HepG2 (cell line): ENCODE data around the gene PRKN. TPM values are rescaled to one million over a fixed set of nuclear protein-coding genes. Genes with fewer than 3 reads are reported as not detected.

Experiments used
- ATAC-seq: fragments of 200-7000 bp; cut with Tn5 transposase; 3 replicates; pipeline ENCODE4 v1.9.1; 2020; ENCODE audit warnings: mild to moderate bottlenecking, moderate library complexity
- BruUV-seq: library from RNA; stranded (reverse); fragments of 400-500 nt; replicated peaks from 2 replicates; lab custom pipeline; 2021; lab: Mats Ljungman, UMichigan
- CTCF ChIA-PET: fragments of 300-600 bp; formaldehyde crosslinking; extraction: SDS; loops from one replicate; lab custom pipeline; 2021; ENCODE audit warnings: low total read pairs, inconsistent platforms, low intra/inter-chr PET ratio; lab: Yijun Ruan, JAX
- POLR2A ChIA-PET: fragments of 350-600 bp; sonication (Branson Sonifier 250); formaldehyde crosslinking; loops from one replicate; lab custom pipeline; 2020; ENCODE audit warnings: antibody characterized with exemption, inconsistent platforms; lab: Yijun Ruan, JAX
- DNase-seq: peaks from one replicate; pipeline ENCODE4 v3.0.0-alpha.2; 2015; ENCODE audit warnings: low spot score
- FAIRE-seq: peaks from 3 replicates; lab custom pipeline; 2011; peaks lifted over from hg19 to GRCh38; lab: Jason Lieb, UNC
- H2AFZ ChIP-seq: one replicate; pipeline ENCODE4 v1.6.1; 2011; ENCODE audit warnings: low read length, inconsistent platforms
- H3K27ac ChIP-seq: fragments of 300-600 bp; 3 replicates; pipeline ENCODE4 v1.8.0; 2011; ENCODE audit warnings: mixed run types, mild to moderate bottlenecking, mixed read lengths, low read length, inconsistent platforms; ENCODE audit not compliant: insufficient read depth; ENCODE audit errors: extremely low read length
- H3K27me3 ChIP-seq, 2 experiments: fragments of 200-600 bp in 1 of 2; 2 replicates in 1 of 2; 3 replicates in 1 of 2; pipeline versions ENCODE4 v1.6.0 to v1.8.0; 2011; ENCODE audit warnings: low read length in 2 of 2, mild to moderate bottlenecking in 2 of 2, moderate library complexity in 2 of 2, inconsistent platforms in 1 of 2; ENCODE audit not compliant: insufficient read depth in 2 of 2, control insufficient read depth in 1 of 2
- H3K36me3 ChIP-seq, 2 experiments: fragments of 200-600 bp in 1 of 2; replicated peaks in 1 of 2; 2 replicates in 1 of 2; 3 replicates in 1 of 2; pipeline versions ENCODE4 v1.5.1 to v1.8.0; 2011; ENCODE audit warnings: low read length in 2 of 2, inconsistent platforms in 1 of 2; ENCODE audit not compliant: insufficient read depth in 2 of 2, control insufficient read depth in 1 of 2
- H3K4me1 ChIP-seq: 2 replicates; pipeline ENCODE4 v1.5.1; 2012; ENCODE audit warnings: low read length, inconsistent platforms; ENCODE audit not compliant: insufficient read depth
- H3K4me2 ChIP-seq: 2 replicates; pipeline ENCODE4 v1.6.0; 2011; ENCODE audit warnings: low read depth, low read length, inconsistent platforms
- H3K4me3 ChIP-seq, 3 experiments: fragments of 200-600 bp in 1 of 3; sonication (generic), shearing (Covaris generic) in 1 of 3; replicated peaks in 1 of 3; 2 replicates each; pipeline ENCODE4 v1.5.1; 2011 to 2016; ENCODE audit warnings: low read length in 3 of 3, inconsistent platforms in 2 of 3, low read depth in 2 of 3, mild to moderate bottlenecking in 2 of 3, control low read depth in 1 of 3, mixed read lengths in 1 of 3; ENCODE audit not compliant: insufficient read depth in 1 of 3
- H3K79me2 ChIP-seq: one replicate; pipeline ENCODE4 v1.6.1; 2011; ENCODE audit warnings: low read length, inconsistent platforms; ENCODE audit not compliant: insufficient read depth
- H3K9ac ChIP-seq: 2 replicates; pipeline ENCODE4 v1.6.0; 2011; ENCODE audit warnings: mild to moderate bottlenecking, low read depth, low read length, inconsistent platforms; ENCODE audit not compliant: insufficient read depth
- H3K9me3 ChIP-seq: 2 replicates; pipeline ENCODE4 v1.5.1; 2012; ENCODE audit warnings: mild to moderate bottlenecking, low read length
- H4K20me1 ChIP-seq: 2 replicates; pipeline ENCODE4 v1.6.0; 2011; ENCODE audit warnings: inconsistent platforms, mild to moderate bottlenecking, low read length, moderate library complexity; ENCODE audit not compliant: insufficient read depth
- CBX1 ChIP-seq: IDR thresholded peaks from one replicate; pipeline ENCODE4 v1.6.1; 2016; ENCODE audit warnings: antibody characterized with exemption, low read depth
- GLI4 ChIP-seq: sonication (generic); formaldehyde crosslinking; IDR thresholded peaks from 2 replicates; pipeline ENCODE4 v1.5.1; 2020; ENCODE audit warnings: missing genetic modification reagents, mild to moderate bottlenecking, moderate library complexity, borderline replicate concordance
- JUN ChIP-seq: sonication (generic); formaldehyde crosslinking; IDR thresholded peaks from 2 replicates; pipeline ENCODE4 v1.4.0; 2020; ENCODE audit warnings: mild to moderate bottlenecking, missing genetic modification reagents
- MAFK ChIP-seq, 2 experiments: IDR thresholded peaks in 1 of 2; conservative IDR thresholded peaks in 1 of 2; 2 replicates each; pipeline ENCODE4 v1.6.1; 2011; ENCODE audit warnings: improper control_type of control experiment in 2 of 2, low read length in 2 of 2
- PHF5A ChIP-seq: IDR thresholded peaks from one replicate; pipeline ENCODE4 v1.6.1; 2018; ENCODE audit warnings: low read depth, missing genetic modification reagents; ENCODE audit not compliant: unreplicated experiment
- PRPF4 ChIP-seq: fragments of 200-400 bp; formaldehyde crosslinking; IDR thresholded peaks from 2 replicates; pipeline ENCODE4 v1.6.1; 2016; ENCODE audit warnings: low read length, low read depth; ENCODE audit not compliant: poor library complexity, severe bottlenecking
- SALL2 ChIP-seq: sonication (generic); formaldehyde crosslinking; IDR thresholded peaks from 2 replicates; pipeline ENCODE4 v1.8.1; 2023; ENCODE audit warnings: mild to moderate bottlenecking, missing genetic modification reagents, inconsistent platforms
- ZNF234 ChIP-seq: sonication (generic); formaldehyde crosslinking; conservative IDR thresholded peaks from 2 replicates; pipeline ENCODE4 v1.5.1; 2020; ENCODE audit warnings: mild to moderate bottlenecking, missing genetic modification reagents
- ZNF274 ChIP-seq: sonication (generic); formaldehyde crosslinking; IDR thresholded peaks from 2 replicates; pipeline ENCODE4 v1.5.1; 2020; ENCODE audit warnings: mild to moderate bottlenecking, missing genetic modification reagents
- ZNF530 ChIP-seq: sonication (generic); formaldehyde crosslinking; IDR thresholded peaks from 2 replicates; pipeline ENCODE4 v1.5.0; 2020; ENCODE audit warnings: low read depth, mild to moderate bottlenecking, missing genetic modification reagents
- ZNF746 ChIP-seq: sonication (generic); formaldehyde crosslinking; IDR thresholded peaks from 2 replicates; pipeline ENCODE4 v1.8.0; 2022; ENCODE audit warnings: mild to moderate bottlenecking, missing genetic modification reagents
- WGBS: methylation state at CpG from one replicate; pipeline ENCODE4 v1.1.6; 2017; ENCODE audit warnings: low lambda C conversion rate; 5-methylcytosine and 5-hydroxymethylcytosine counted together
- in situ Hi-C: cut with HindIII; loops from 2 replicates; pipeline ENCODE4 v1.10.0; 2017; ENCODE audit warnings: low pct_unique_long_range_greater_than_20kb; ENCODE audit not compliant: extremely low pct_ligation_motif_present
- intact Hi-C: fragments of 100-400 bp; cut with micrococcal nuclease; formaldehyde crosslinking; loops from one replicate; pipeline ENCODE4 v1.10.0; 2022; ENCODE audit not compliant: unreplicated experiment
- polyA plus RNA-seq, 8 experiments: library from polyadenylated mRNA; depleted of rRNA in 3 of 8; stranded (reverse) in 7 of 8; unstranded in 1 of 8; fragments of >200 nt; fragmentation: Illumina TruSeq in 4 of 8; extraction: Trizol in 4 of 8; gene quantifications; 2 replicates each; pipeline versions ENCODE4 v1.2.1 to v1.2.3, GENCODE V29; 2011 to 2016; ENCODE audit warnings: low read depth in 4 of 8, missing spikeins in 1 of 8, mixed read lengths in 1 of 8; ENCODE audit not compliant: insufficient read depth in 1 of 8
- total RNA-seq, 5 experiments: library from RNA; depleted of rRNA; stranded (reverse); fragments of >200 nt; fragmentation: Illumina TruSeq; extraction: Trizol; gene quantifications; 2 replicates each; pipeline ENCODE4 v1.2.3, GENCODE V29; 2016; ENCODE audit warnings: low read depth in 1 of 5

PRKN gene
- total and polyA plus RNA-seq, 2 of the 13 experiments (the other 11 are each of a cell fraction or from before 2014, with no cell fraction given), result 0.31 to 0.44 TPM

- ChIA-PET POLR2A (no interaction called here), CTCF (no interaction called here)
- Histone ChIP-seq H3K9ac (no peak overlapping the region), H3K9me3 (no peaks in the 10 kb centered on the region), H3K4me1 (peaks cover 23% of the 10 kb centered on the region), H2AFZ (no peak overlapping the region), H3K79me2 (no peaks in the 10 kb centered on the region), H3K36me3 (no peaks in the 10 kb centered on the region), H3K27ac (no peak overlapping the region), H4K20me1 (no peaks in the 10 kb centered on the region), H3K4me2 (no peak overlapping the region), H3K27me3 (peaks cover 0 to 6% of the 10 kb centered on the region in 2 experiments; a peak in 2 of 5 replicates), H3K4me3 (no peak overlapping the region)
- WGBS, result 7% methylated on average over 2 of the region's 2 CpGs
- TF ChIP-seq PHF5A (CRISPR knock-in tag) (no peak), JUN (CRISPR knock-in tag) (no peak), CBX1 (no peak), ZNF274 (no peak), MAFK (conservative IDR thresholded peaks at IDR 0.05 in 1 of 2, IDR thresholded peaks at IDR 0.05 in 1 of 2; ENCODE audit: low read length in 2 of 2) (peak; percentile 11 to 46; a peak in 2 of 4 replicates), PRPF4 (no peak)
- FAIRE-seq (no peak), ATAC-seq (no peak), DNase-seq (no peak)
- in situ Hi-C loops, result loop anchor here (25.0 kb wide), 1 partner anchor 899 kb away; the partner anchor contains the start of genes PACRG and PRKN
- no TSS peak for BruUV-seq
- intact Hi-C loops, result loop anchor here (1.0 kb wide), 2 partner anchors 84 to 361 kb away; no protein-coding TSS in a partner anchor
Observed at GRCh38 chr6:161837854-161838253, 889.7 kb downstream of the PRKN start.

GRCh38 chr6:161837449-161837735 is 890.2 kb downstream of the PRKN start:
- FAIRE-seq (no peak), DNase-seq (no peak), ATAC-seq (no peak)
- in situ Hi-C loops (loop anchor here (25.0 kb wide), 1 partner anchor 900 kb away; the partner anchor contains the start of genes PACRG and PRKN), intact Hi-C loops (no loop called here)
- Histone ChIP-seq H2AFZ (no peak overlapping the region), H3K4me1 (peaks cover 23% of the 10 kb centered on the region), H3K36me3 (no peaks in the 10 kb centered on the region), H4K20me1 (no peaks in the 10 kb centered on the region), H3K9ac (no peak overlapping the region), H3K79me2 (no peaks in the 10 kb centered on the region), H3K27ac (no peak overlapping the region), H3K4me3 (no peak overlapping the region), H3K4me2 (no peak overlapping the region), H3K27me3 (peaks cover 0 to 6% of the 10 kb centered on the region in 2 experiments; a peak in 2 of 5 replicates), H3K9me3 (no peaks in the 10 kb centered on the region)
- TF ChIP-seq ZNF530 (CRISPR knock-in tag), result no peak
- TF ChIP-seq ZNF234 (CRISPR knock-in tag), result no peak
- TF ChIP-seq ZNF746, result no peak
- no peak for TF ChIP-seq GLI4 (CRISPR knock-in tag)
- no peak for TF ChIP-seq SALL2 (CRISPR knock-in tag)
- ChIA-PET CTCF (no interaction called here), POLR2A (no interaction called here)
- WGBS, result 0% methylated on average over 1 of the region's 1 CpG
- no TSS peak for BruUV-seq
